Upper lobe of right lung (tissue), 1 donor: ENCODE data around the gene EMD. TPM values are rescaled to one million over a fixed set of nuclear protein-coding genes. Genes with fewer than 3 reads are reported as not detected.

Source experiments
- ATAC-seq: fragments of 200-7000 bp; cut with Tn5 transposase; one replicate; pipeline ENCODE4 v1.9.1; 2020; ENCODE audit warnings: mild to moderate bottlenecking, moderate library complexity
- DNase-seq: peaks from one replicate; pipeline ENCODE4 v3.0.0-alpha.2; 2020
- H3K27ac ChIP-seq: fragments of 200-600 bp; one replicate; pipeline ENCODE4 v1.8.0; 2022
- H3K27me3 ChIP-seq: fragments of 200-600 bp; one replicate; pipeline ENCODE4 v1.8.0; 2022; ENCODE audit warnings: mild to moderate bottlenecking
- H3K36me3 ChIP-seq: fragments of 200-600 bp; one replicate; pipeline ENCODE4 v1.8.0; 2022
- H3K4me1 ChIP-seq: fragments of 200-600 bp; one replicate; pipeline ENCODE4 v1.8.0; 2022
- H3K4me3 ChIP-seq: fragments of 200-600 bp; one replicate; pipeline ENCODE4 v1.8.0; 2022; ENCODE audit warnings: mild to moderate bottlenecking
- H3K9me3 ChIP-seq: fragments of 200-600 bp; one replicate; pipeline ENCODE4 v1.8.0; 2022
- CTCF ChIP-seq: fragments of 200-600 bp; IDR thresholded peaks from one replicate; pipeline ENCODE4 v1.8.0; 2022; ENCODE audit warnings: antibody characterized with exemption
- intact Hi-C: fragments of 100-400 bp; cut with DNase I; formaldehyde crosslinking; loops from one replicate; pipeline ENCODE4 v1.11.0; 2022
- total RNA-seq: library from RNA; stranded (reverse); fragmentation: NEBNext Ultra II Directional; extraction: Animal tissue kit (Norgen Biotek cat#: 25700); gene quantifications from one replicate; pipeline ENCODE4 v1.2.1, GENCODE V29; 2021
- donor health status: DM: no; HTN: yes; CAD: no; lungs with severe emphysema.

EMD gene
- total RNA-seq, 1 donor from 2014 or later, result 58.4 TPM

DNA sequence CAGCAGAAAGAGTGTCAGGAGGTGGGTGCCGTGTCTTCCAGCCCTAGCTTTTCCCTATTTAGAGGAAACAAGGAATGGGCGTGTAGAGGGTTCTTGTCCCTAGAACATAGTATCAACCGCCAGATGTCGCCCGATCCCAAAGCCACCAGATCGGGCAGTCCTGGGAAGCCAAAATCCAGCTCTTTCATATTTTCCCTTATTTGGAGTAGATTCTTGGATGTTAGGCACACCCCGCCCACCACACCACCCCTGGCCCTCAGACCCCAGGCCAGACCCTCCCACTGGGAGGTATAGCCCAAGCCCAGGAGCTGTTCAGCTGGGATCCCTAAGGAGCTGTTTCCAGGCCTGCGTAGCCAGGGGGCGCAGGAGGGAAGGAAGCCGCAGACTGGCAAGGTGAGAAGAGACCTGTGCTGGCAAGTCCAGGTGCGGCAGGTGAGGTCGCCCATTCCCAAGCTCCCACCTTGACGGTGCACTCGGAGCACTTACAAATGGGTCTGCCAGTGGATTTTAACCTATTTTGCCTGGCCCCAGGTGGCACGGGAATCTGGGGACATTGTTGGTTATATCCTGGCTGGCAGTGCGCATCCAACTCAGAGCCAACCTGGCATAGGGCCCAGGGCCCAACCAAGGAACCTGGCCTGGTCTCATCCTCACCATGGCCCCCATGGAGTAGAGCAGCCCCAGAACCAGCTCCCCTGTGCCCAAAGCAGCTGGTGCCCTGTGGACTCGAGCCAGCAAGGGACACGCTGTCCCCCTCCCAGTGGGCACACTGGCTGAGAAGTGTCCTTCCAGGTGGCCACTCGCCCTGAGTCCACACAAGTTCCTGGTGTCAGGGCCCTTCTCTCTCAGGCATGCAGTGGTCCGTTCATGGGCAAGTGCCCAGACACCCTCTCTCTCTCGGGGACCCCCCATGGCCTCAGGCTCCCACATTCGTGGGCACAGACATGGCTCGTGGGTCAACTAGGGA lies 5.5 kb upstream of the EMD start:
- DNase-seq (peak; percentile 81), ATAC-seq (no peak)
- peak; percentile 53 for TF ChIP-seq CTCF
- H3K9me3 ChIP-seq, result no peaks in the 10 kb centered on the region
- H3K4me3 ChIP-seq, result peak overlapping the region; percentile 71
- H3K36me3 ChIP-seq, result no peaks in the 10 kb centered on the region
- H3K4me1 ChIP-seq, result peaks cover 11% of the 10 kb centered on the region
- no peaks in the 10 kb centered on the region for H3K27me3 ChIP-seq
- intact Hi-C loops, result no loop called here
- peak overlapping the region; percentile 47 for H3K27ac ChIP-seq

DNA sequence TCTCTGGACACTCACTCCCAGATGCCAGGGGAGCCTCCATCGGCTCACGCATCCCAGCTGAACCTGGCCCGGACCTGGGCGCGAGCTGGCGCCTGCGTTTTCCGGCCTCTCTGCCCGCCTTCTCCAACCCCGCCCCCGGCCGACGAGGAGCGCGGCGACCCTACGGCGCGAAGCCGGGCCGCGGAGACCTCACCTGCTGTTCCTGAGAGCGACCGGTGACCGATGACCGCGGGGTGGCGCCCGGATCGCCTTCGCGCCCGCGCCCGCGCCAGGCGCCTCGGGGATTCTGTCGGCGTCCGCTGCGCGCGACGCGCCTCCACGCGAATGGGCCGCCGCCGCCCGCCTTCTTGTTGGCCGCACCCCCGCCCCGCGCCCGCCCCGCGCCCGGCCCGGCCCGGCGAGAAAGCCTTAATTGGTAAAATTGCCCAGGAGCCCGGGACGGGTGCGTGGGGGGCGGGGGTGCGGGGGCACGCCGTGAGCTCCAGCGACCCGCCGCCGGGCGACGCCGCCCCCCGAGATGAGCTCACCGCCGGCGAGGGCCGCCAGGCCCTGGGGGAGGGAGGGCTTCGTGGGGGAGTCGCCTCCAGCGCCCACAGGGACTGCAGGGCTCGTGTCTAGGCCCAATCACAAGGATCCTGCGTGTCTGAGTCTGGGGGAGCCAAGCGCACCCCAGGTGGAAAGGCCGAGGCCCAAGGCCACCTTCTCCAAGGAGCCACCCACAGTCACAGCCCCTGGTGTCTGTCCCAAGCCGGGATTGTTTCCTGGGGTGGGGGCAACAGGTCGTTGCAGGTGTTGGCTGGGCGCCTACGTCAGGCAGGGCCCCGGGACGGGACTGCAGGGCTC lies 4.6 kb upstream of the EMD start, which contains the start of gene FLNA:
TSS of gene FLNA (minus strand) at position 322 of the 843 bp plus-strand sequence. CDS start 3,389 bp downstream, outside the sequence.
- H3K27ac ChIP-seq, result peak within 1 kb of the TSS; percentile 51
- ATAC-seq, result no peak
- TF ChIP-seq CTCF, result no peak
- H3K36me3 ChIP-seq, result no peaks in the 10 kb centered on the region
- H3K9me3 ChIP-seq, result no peaks in the 10 kb centered on the region
- no peak for DNase-seq
- intact Hi-C loops, result no loop called here
- H3K27me3 ChIP-seq, result no peaks in the 10 kb centered on the region
- H3K4me3 ChIP-seq, result peak within 1 kb of the TSS; percentile 71
- peaks cover 10% of the 10 kb centered on the region for H3K4me1 ChIP-seq

- no peaks in the 10 kb centered on the region for H3K9me3 ChIP-seq
- ATAC-seq (no peak), DNase-seq (no peak)
- intact Hi-C loops, result no loop called here
- H3K4me3 ChIP-seq, result peak overlapping the region; percentile 71
- no peak for TF ChIP-seq CTCF
- no peaks in the 10 kb centered on the region for H3K27me3 ChIP-seq
- H3K36me3 ChIP-seq, result no peaks in the 10 kb centered on the region
- H3K4me1 ChIP-seq, result peaks cover 10% of the 10 kb centered on the region
- H3K27ac ChIP-seq, result peak overlapping the region; percentile 51
Measured at GRCh38 chrX:154375156-154375504, 4.0 kb upstream of the EMD start.

DNA sequence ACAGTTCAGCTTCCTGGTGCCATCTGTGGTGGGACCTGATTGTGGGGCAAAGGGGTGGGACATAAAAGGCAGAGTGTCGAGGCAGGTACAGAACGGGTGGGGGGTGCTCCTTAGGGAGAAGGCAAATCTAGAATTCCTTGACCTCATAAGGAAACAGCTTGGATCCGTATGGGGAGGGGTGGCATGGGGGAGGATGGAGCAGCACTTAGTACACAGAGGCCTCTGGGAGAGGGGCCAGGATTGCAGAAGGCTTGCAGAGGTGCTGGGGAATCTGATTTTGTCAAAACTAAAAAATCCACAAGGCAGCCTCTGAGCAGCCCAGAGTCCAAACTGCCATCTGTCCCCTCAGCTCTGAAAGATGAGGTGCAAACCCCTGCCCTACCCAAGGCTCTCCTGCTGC lies 2.3 kb upstream of the EMD start:
- Histone ChIP-seq H3K27me3 (no peaks in the 10 kb centered on the region), H3K9me3 (no peaks in the 10 kb centered on the region), H3K4me1 (peaks cover 10% of the 10 kb centered on the region), H3K27ac (no peak overlapping the region), H3K36me3 (no peaks in the 10 kb centered on the region), H3K4me3 (no peak overlapping the region)
- ATAC-seq (no peak), DNase-seq (peak; percentile 35)
- no peak for TF ChIP-seq CTCF
- intact Hi-C loops, result no loop called here

- peak overlapping the region; percentile 50 for H3K4me3 ChIP-seq
- ATAC-seq (peak; percentile 5), DNase-seq (peak; percentile 86)
- H3K4me1 ChIP-seq, result peaks cover 7% of the 10 kb centered on the region
- intact Hi-C loops, result no loop called here
- H3K27me3 ChIP-seq, result no peaks in the 10 kb centered on the region
- no peaks in the 10 kb centered on the region for H3K36me3 ChIP-seq
- no peak for TF ChIP-seq CTCF
- no peaks in the 10 kb centered on the region for H3K9me3 ChIP-seq
- H3K27ac ChIP-seq, result peak overlapping the region; percentile 90
Measured at GRCh38 chrX:154378059-154378798, 866 bp upstream of the EMD start.
